Mesodermal cell (in vitro differentiated cells): ENCODE data around the gene TCERG1L.

ENCODE experiments used
- H3K27ac ChIP-seq: 2 replicates; pipeline ENCODE4 v1.7.0; 2013; ENCODE audit warnings: mild to moderate bottlenecking, low read depth, low read length, moderate library complexity; ENCODE audit not compliant: severe bottlenecking
- H3K36me3 ChIP-seq: 2 replicates; pipeline ENCODE4 v1.7.1; 2013; ENCODE audit warnings: mild to moderate bottlenecking, low read length, moderate library complexity; ENCODE audit not compliant: control insufficient read depth, insufficient read depth
- H3K4me1 ChIP-seq: one replicate; pipeline ENCODE4 v1.7.1; 2013; ENCODE audit warnings: mild to moderate bottlenecking, low read length; ENCODE audit not compliant: insufficient read depth, control insufficient read depth, poor library complexity, severe bottlenecking
- H3K4me3 ChIP-seq: 2 replicates; pipeline ENCODE4 v1.7.0; 2013; ENCODE audit warnings: low read length, control low read depth, mild to moderate bottlenecking; ENCODE audit not compliant: insufficient read depth, poor library complexity, severe bottlenecking; ENCODE audit errors: extremely low read depth
- H3K9me3 ChIP-seq: 2 replicates; pipeline ENCODE4 v1.7.1; 2013; ENCODE audit warnings: mild to moderate bottlenecking, low read length, moderate library complexity; ENCODE audit not compliant: control insufficient read depth
- WGBS, 2 experiments: methylation state at CpG; one replicate each; pipeline ENCODE4 v1.1.5; 2013; ENCODE audit warnings: missing lambda C conversion rate in 2 of 2; ENCODE audit not compliant: insufficient coverage in 2 of 2; 5-methylcytosine and 5-hydroxymethylcytosine counted together

Gene TCERG1L

GRCh38 chr10:131215776-131216175 lies 95.7 kb downstream of the TCERG1L start:
- WGBS, 2 experiments: 91 to 100% methylated on average over 5 of the region's 6 CpGs
- Histone ChIP-seq H3K36me3 (no peaks in the 10 kb centered on the region), H3K4me1 (no peaks in the 10 kb centered on the region), H3K9me3 (no peaks in the 10 kb centered on the region), H3K4me3 (no peak overlapping the region), H3K27ac (no peak overlapping the region)

GRCh38 chr10:131214521-131215244 lies 96.8 kb downstream of the TCERG1L start:
- WGBS, 2 experiments: 93 to 94% methylated on average over 15 to 17 of the region's 17 CpGs
- no peaks in the 10 kb centered on the region for H3K36me3 ChIP-seq
- H3K27ac ChIP-seq: no peak overlapping the region
- no peak overlapping the region for H3K4me3 ChIP-seq
- no peaks in the 10 kb centered on the region for H3K9me3 ChIP-seq
- H3K4me1 ChIP-seq: no peaks in the 10 kb centered on the region

GRCh38 chr10:131213741-131214505 lies 97.6 kb downstream of the TCERG1L start:
- H3K9me3 ChIP-seq: no peaks in the 10 kb centered on the region
- no peak overlapping the region for H3K4me3 ChIP-seq
- H3K36me3 ChIP-seq: no peaks in the 10 kb centered on the region
- WGBS, 2 experiments: 75 to 82% methylated on average over 5 to 9 of the region's 9 CpGs
- H3K4me1 ChIP-seq: no peaks in the 10 kb centered on the region
- no peak overlapping the region for H3K27ac ChIP-seq

- WGBS, 2 experiments: 57 to 83% methylated on average over 1 to 5 of the region's 5 CpGs
- H3K9me3 ChIP-seq: no peaks in the 10 kb centered on the region
- H3K4me3 ChIP-seq: no peak overlapping the region
- no peaks in the 10 kb centered on the region for H3K36me3 ChIP-seq
- no peaks in the 10 kb centered on the region for H3K4me1 ChIP-seq
- H3K27ac ChIP-seq: no peak overlapping the region
Measured at GRCh38 chr10:131212763-131213325, 98.7 kb downstream of the TCERG1L start.

- no peaks in the 10 kb centered on the region for H3K4me1 ChIP-seq
- no peaks in the 10 kb centered on the region for H3K9me3 ChIP-seq
- WGBS, 2 experiments: 83 to 94% methylated on average over 2 of the region's 2 CpGs
- no peak overlapping the region for H3K27ac ChIP-seq
- no peak overlapping the region for H3K4me3 ChIP-seq
- no peaks in the 10 kb centered on the region for H3K36me3 ChIP-seq
Measured at GRCh38 chr10:131211965-131212619, 99.4 kb downstream of the TCERG1L start.

GRCh38 chr10:131211559-131211958 lies 100.0 kb downstream of the TCERG1L start:
- H3K4me1 ChIP-seq: no peaks in the 10 kb centered on the region
- no peaks in the 10 kb centered on the region for H3K9me3 ChIP-seq
- WGBS, 2 experiments: 60 to 100% methylated on average over 1 to 3 of the region's 9 CpGs
- no peak overlapping the region for H3K4me3 ChIP-seq
- no peaks in the 10 kb centered on the region for H3K36me3 ChIP-seq
- H3K27ac ChIP-seq: no peak overlapping the region

- Histone ChIP-seq H3K36me3 (no peaks in the 10 kb centered on the region), H3K4me1 (no peaks in the 10 kb centered on the region), H3K9me3 (no peaks in the 10 kb centered on the region), H3K4me3 (no peak overlapping the region), H3K27ac (no peak overlapping the region)
- WGBS, 2 experiments: 93 to 94% methylated on average over 6 to 10 of the region's 10 CpGs
Measured at GRCh38 chr10:131211146-131211545, 100.4 kb downstream of the TCERG1L start.

GRCh38 chr10:131210181-131210580 lies 101.3 kb downstream of the TCERG1L start:
- Histone ChIP-seq H3K4me3 (no peak overlapping the region), H3K4me1 (no peaks in the 10 kb centered on the region), H3K27ac (no peak overlapping the region), H3K9me3 (no peaks in the 10 kb centered on the region), H3K36me3 (no peaks in the 10 kb centered on the region)
- 64 to 88% methylated on average over 1 of the region's 3 CpGs for WGBS, 2 experiments

GRCh38 chr10:131207584-131208532 lies 103.7 kb downstream of the TCERG1L start:
- H3K4me1 ChIP-seq: no peaks in the 10 kb centered on the region
- no peak overlapping the region for H3K27ac ChIP-seq
- no peak overlapping the region for H3K4me3 ChIP-seq
- WGBS, 2 experiments: 93 to 94% methylated on average over 23 to 25 of the region's 29 CpGs
- H3K36me3 ChIP-seq: no peaks in the 10 kb centered on the region
- H3K9me3 ChIP-seq: no peaks in the 10 kb centered on the region

- Histone ChIP-seq H3K9me3 (no peaks in the 10 kb centered on the region), H3K4me3 (no peak overlapping the region), H3K36me3 (no peaks in the 10 kb centered on the region), H3K27ac (no peak overlapping the region), H3K4me1 (no peaks in the 10 kb centered on the region)
- WGBS, 2 experiments: 91 to 93% methylated on average over 8 of the region's 8 CpGs
Measured at GRCh38 chr10:131207176-131207575, 104.3 kb downstream of the TCERG1L start.
